ENCODE results near the gene IL12A.

IL12A gene

GRCh38 chr3:159988617-159989271 lies at the start of gene IL12A:
TSS of gene IL12A (plus strand) at chr3:159988835.
- peak; percentile 86 for DNase-seq
- peak; percentile 94 for ATAC-seq
- Mint-ChIP-seq H3K27me3 (peaks cover 3% of the 10 kb centered on the region), H3K9me3 (no peaks in the 10 kb centered on the region), H3K27ac (peak within 1 kb of the TSS; percentile 24), H3K4me3 (peak within 1 kb of the TSS; percentile 62), H3K36me3 (ENCODE audit: low read depth) (no peaks in the 10 kb centered on the region), H3K4me1 (peaks cover 20% of the 10 kb centered on the region)

GRCh38 chr3:159941038-159942000 lies 47.3 kb upstream of the IL12A start:
- H3K27ac Mint-ChIP-seq: no peak overlapping the region
- H3K9me3 Mint-ChIP-seq: peaks cover 5% of the 10 kb centered on the region
- H3K4me3 Mint-ChIP-seq: no peak overlapping the region
- H3K4me1 Mint-ChIP-seq: peaks cover 1% of the 10 kb centered on the region
- H3K27me3 Mint-ChIP-seq: peaks cover 6% of the 10 kb centered on the region
- ATAC-seq (peak; percentile 24), DNase-seq (no peak)
- H3K36me3 Mint-ChIP-seq (ENCODE audit: low read depth): no peaks in the 10 kb centered on the region

- Mint-ChIP-seq H3K4me1 (peaks cover 1% of the 10 kb centered on the region), H3K9me3 (peaks cover 3% of the 10 kb centered on the region), H3K36me3 (ENCODE audit: low read depth) (no peaks in the 10 kb centered on the region), H3K27ac (no peak overlapping the region), H3K4me3 (no peak overlapping the region), H3K27me3 (peaks cover 8% of the 10 kb centered on the region)
- ATAC-seq (no peak), DNase-seq (no peak)
Observed at GRCh38 chr3:159944781-159945180, 43.9 kb upstream of the IL12A start.

GRCh38 chr3:159945930-159946329 lies 42.7 kb upstream of the IL12A start:
- H3K27ac Mint-ChIP-seq: no peak overlapping the region
- peaks cover 1% of the 10 kb centered on the region for H3K4me1 Mint-ChIP-seq
- no peak overlapping the region for H3K4me3 Mint-ChIP-seq
- H3K36me3 Mint-ChIP-seq (ENCODE audit: low read depth): no peaks in the 10 kb centered on the region
- H3K27me3 Mint-ChIP-seq: peaks cover 12% of the 10 kb centered on the region
- DNase-seq (no peak), ATAC-seq (no peak)
- no peaks in the 10 kb centered on the region for H3K9me3 Mint-ChIP-seq

- H3K4me3 Mint-ChIP-seq: no peak overlapping the region
- ATAC-seq (no peak), DNase-seq (no peak)
- H3K27me3 Mint-ChIP-seq: peaks cover 13% of the 10 kb centered on the region
- H3K36me3 Mint-ChIP-seq (ENCODE audit: low read depth): no peaks in the 10 kb centered on the region
- H3K9me3 Mint-ChIP-seq: no peaks in the 10 kb centered on the region
- H3K4me1 Mint-ChIP-seq: no peaks in the 10 kb centered on the region
- H3K27ac Mint-ChIP-seq: no peak overlapping the region
Observed at GRCh38 chr3:159947220-159947619, 41.4 kb upstream of the IL12A start.

- Mint-ChIP-seq H3K27me3 (peaks cover 16% of the 10 kb centered on the region), H3K4me1 (no peaks in the 10 kb centered on the region), H3K4me3 (no peak overlapping the region), H3K36me3 (ENCODE audit: low read depth) (no peaks in the 10 kb centered on the region), H3K9me3 (no peaks in the 10 kb centered on the region), H3K27ac (no peak overlapping the region)
- DNase-seq: no peak
- no peak for ATAC-seq
Observed at GRCh38 chr3:159948429-159949144, 40.0 kb upstream of the IL12A start.

- Mint-ChIP-seq H3K27ac (no peak overlapping the region), H3K4me1 (no peaks in the 10 kb centered on the region), H3K27me3 (peaks cover 21% of the 10 kb centered on the region), H3K36me3 (ENCODE audit: low read depth) (no peaks in the 10 kb centered on the region), H3K9me3 (no peaks in the 10 kb centered on the region), H3K4me3 (no peak overlapping the region)
- no peak for ATAC-seq
- no peak for DNase-seq
Observed at GRCh38 chr3:159950156-159950898, 38.3 kb upstream of the IL12A start.

- no peaks in the 10 kb centered on the region for H3K9me3 Mint-ChIP-seq
- no peak for DNase-seq
- H3K36me3 Mint-ChIP-seq (ENCODE audit: low read depth): no peaks in the 10 kb centered on the region
- H3K4me3 Mint-ChIP-seq: no peak overlapping the region
- no peak overlapping the region for H3K27ac Mint-ChIP-seq
- H3K4me1 Mint-ChIP-seq: no peaks in the 10 kb centered on the region
- peaks cover 24% of the 10 kb centered on the region for H3K27me3 Mint-ChIP-seq
- ATAC-seq: no peak
Observed at GRCh38 chr3:159951540-159951939, 37.1 kb upstream of the IL12A start.

GRCh38 chr3:159953325-159954085 lies 35.1 kb upstream of the IL12A start:
- ATAC-seq: no peak
- H3K4me3 Mint-ChIP-seq: no peak overlapping the region
- H3K4me1 Mint-ChIP-seq: peaks cover 2% of the 10 kb centered on the region
- DNase-seq: no peak
- peaks cover 4% of the 10 kb centered on the region for H3K9me3 Mint-ChIP-seq
- no peaks in the 10 kb centered on the region for H3K36me3 Mint-ChIP-seq (ENCODE audit: low read depth)
- no peak overlapping the region for H3K27ac Mint-ChIP-seq
- H3K27me3 Mint-ChIP-seq: peaks cover 23% of the 10 kb centered on the region

GRCh38 chr3:159960188-159961148 lies 28.2 kb upstream of the IL12A start:
- Mint-ChIP-seq H3K27me3 (peaks cover 3% of the 10 kb centered on the region), H3K36me3 (ENCODE audit: low read depth) (no peaks in the 10 kb centered on the region), H3K9me3 (peaks cover 4% of the 10 kb centered on the region), H3K4me3 (no peak overlapping the region), H3K27ac (no peak overlapping the region), H3K4me1 (peaks cover 6% of the 10 kb centered on the region)
- no peak for ATAC-seq
- no peak for DNase-seq

GRCh38 chr3:159964166-159964973 lies 24.3 kb upstream of the IL12A start:
- ATAC-seq (peak; percentile 75), DNase-seq (no peak)
- Mint-ChIP-seq H3K4me1 (peaks cover 4% of the 10 kb centered on the region), H3K36me3 (ENCODE audit: low read depth) (no peaks in the 10 kb centered on the region), H3K27ac (no peak overlapping the region), H3K27me3 (peaks cover 2% of the 10 kb centered on the region), H3K4me3 (no peak overlapping the region), H3K9me3 (no peaks in the 10 kb centered on the region)

- H3K27ac Mint-ChIP-seq: no peak overlapping the region
- H3K27me3 Mint-ChIP-seq: peaks cover 16% of the 10 kb centered on the region
- H3K36me3 Mint-ChIP-seq (ENCODE audit: low read depth): no peaks in the 10 kb centered on the region
- DNase-seq: no peak
- no peak overlapping the region for H3K4me3 Mint-ChIP-seq
- no peak for ATAC-seq
- H3K4me1 Mint-ChIP-seq: no peaks in the 10 kb centered on the region
- no peaks in the 10 kb centered on the region for H3K9me3 Mint-ChIP-seq
Observed at GRCh38 chr3:159971311-159971710, 17.3 kb upstream of the IL12A start.
